ENCODE data around the gene TOGARAM2.

- TF ChIP-seq EZH2 (IDR thresholded peaks at IDR 0.05; ENCODE audit: insufficient read depth, poor library complexity, severe bottlenecking) = no peak
- TF ChIP-seq EZH2phosphoT487 (IDR thresholded peaks at IDR 0.05; ENCODE audit: insufficient read depth, low read depth) = no peak
Observed at GRCh38 chr2:29011418-29012060, 30.4 kb downstream of the TOGARAM2 start.

Data from GM23248 (cell line).